ENCODE results near the gene CX3CL1. TPM values are rescaled to one million over a fixed set of nuclear protein-coding genes. Genes with fewer than 3 reads are reported as not detected.

Gene CX3CL1
- total and polyA plus RNA-seq, 2 of the 13 experiments (the other 11 are each of a cell fraction or from before 2014, with no cell fraction given) = 57.3 to 60.8 TPM

DNA sequence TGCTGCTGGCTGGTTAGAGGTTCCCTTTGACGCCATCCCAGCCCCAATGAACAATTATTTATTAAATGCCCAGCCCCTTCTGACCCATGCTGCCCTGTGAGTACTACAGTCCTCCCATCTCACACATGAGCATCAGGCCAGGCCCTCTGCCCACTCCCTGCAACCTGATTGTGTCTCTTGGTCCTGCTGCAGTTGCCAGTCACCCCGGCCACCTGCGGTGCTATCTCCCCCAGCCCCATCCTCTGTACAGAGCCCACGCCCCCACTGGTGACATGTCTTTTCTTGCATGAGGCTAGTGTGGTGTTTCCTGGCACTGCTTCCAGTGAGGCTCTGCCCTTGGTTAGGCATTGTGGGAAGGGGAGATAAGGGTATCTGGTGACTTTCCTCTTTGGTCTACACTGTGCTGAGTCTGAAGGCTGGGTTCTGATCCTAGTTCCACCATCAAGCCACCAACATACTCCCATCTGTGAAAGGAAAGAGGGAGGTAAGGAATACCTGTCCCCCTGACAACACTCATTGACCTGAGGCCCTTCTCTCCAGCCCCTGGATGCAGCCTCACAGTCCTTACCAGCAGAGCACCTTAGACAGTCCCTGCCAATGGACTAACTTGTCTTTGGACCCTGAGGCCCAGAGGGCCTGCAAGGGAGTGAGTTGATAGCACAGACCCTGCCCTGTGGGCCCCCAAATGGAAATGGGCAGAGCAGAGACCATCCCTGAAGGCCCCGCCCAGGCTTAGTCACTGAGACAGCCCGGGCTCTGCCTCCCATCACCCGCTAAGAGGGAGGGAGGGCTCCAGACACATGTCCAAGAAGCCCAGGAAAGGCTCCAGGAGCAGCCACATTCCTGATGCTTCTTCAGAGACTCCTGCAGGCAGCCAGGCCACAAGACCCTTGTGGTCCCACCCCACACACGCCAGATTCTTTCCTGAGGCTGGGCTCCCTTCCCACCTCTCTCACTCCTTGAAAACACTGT, 11.3 kb downstream of the CX3CL1 start (continued):
- TF ChIP-seq, protein P1, sequence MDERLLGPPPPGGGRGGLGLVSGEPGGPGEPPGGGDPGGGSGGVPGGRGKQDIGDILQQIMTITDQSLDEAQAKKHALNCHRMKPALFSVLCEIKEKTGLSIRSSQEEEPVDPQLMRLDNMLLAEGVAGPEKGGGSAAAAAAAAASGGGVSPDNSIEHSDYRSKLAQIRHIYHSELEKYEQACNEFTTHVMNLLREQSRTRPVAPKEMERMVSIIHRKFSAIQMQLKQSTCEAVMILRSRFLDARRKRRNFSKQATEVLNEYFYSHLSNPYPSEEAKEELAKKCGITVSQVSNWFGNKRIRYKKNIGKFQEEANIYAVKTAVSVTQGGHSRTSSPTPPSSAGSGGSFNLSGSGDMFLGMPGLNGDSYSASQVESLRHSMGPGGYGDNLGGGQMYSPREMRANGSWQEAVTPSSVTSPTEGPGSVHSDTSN (CRISPR knock-in tag; IDR thresholded peaks at IDR 0.05) = no peak
- no peak for TF ChIP-seq TEAD2 (CRISPR knock-in tag; IDR thresholded peaks at IDR 0.05)
- no peak for TF ChIP-seq PLRG1 (conservative IDR thresholded peaks at IDR 0.05)
- peak; percentile 61; the same call in 1 of the 2 replicates for TF ChIP-seq FOSL2 (CRISPR knock-in tag; IDR thresholded peaks at IDR 0.05)
- no peak for TF ChIP-seq ZNF780A (CRISPR knock-in tag; IDR thresholded peaks at IDR 0.05)
- TF ChIP-seq, protein P2, sequence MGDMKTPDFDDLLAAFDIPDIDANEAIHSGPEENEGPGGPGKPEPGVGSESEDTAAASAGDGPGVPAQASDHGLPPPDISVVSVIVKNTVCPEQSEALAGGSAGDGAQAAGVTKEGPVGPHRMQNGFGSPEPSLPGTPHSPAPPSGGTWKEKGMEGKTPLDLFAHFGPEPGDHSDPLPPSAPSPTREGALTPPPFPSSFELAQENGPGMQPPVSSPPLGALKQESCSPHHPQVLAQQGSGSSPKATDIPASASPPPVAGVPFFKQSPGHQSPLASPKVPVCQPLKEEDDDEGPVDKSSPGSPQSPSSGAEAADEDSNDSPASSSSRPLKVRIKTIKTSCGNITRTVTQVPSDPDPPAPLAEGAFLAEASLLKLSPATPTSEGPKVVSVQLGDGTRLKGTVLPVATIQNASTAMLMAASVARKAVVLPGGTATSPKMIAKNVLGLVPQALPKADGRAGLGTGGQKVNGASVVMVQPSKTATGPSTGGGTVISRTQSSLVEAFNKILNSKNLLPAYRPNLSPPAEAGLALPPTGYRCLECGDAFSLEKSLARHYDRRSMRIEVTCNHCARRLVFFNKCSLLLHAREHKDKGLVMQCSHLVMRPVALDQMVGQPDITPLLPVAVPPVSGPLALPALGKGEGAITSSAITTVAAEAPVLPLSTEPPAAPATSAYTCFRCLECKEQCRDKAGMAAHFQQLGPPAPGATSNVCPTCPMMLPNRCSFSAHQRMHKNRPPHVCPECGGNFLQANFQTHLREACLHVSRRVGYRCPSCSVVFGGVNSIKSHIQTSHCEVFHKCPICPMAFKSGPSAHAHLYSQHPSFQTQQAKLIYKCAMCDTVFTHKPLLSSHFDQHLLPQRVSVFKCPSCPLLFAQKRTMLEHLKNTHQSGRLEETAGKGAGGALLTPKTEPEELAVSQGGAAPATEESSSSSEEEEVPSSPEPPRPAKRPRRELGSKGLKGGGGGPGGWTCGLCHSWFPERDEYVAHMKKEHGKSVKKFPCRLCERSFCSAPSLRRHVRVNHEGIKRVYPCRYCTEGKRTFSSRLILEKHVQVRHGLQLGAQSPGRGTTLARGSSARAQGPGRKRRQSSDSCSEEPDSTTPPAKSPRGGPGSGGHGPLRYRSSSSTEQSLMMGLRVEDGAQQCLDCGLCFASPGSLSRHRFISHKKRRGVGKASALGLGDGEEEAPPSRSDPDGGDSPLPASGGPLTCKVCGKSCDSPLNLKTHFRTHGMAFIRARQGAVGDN (CRISPR knock-in tag; IDR thresholded peaks at IDR 0.05) = peak; percentile 48; the same call in 1 of the 2 replicates
- no peak for TF ChIP-seq GLI4 (CRISPR knock-in tag; IDR thresholded peaks at IDR 0.05; ENCODE audit: borderline replicate concordance)
- TF ChIP-seq SALL1 (CRISPR knock-in tag; IDR thresholded peaks at IDR 0.05) = peak; percentile 59
- TF ChIP-seq HNRNPUL1 (IDR thresholded peaks at IDR 0.05; ENCODE audit: low read depth, low read length) = no peak
- TF ChIP-seq ONECUT2 (CRISPR knock-in tag; IDR thresholded peaks at IDR 0.05) = peak; percentile 54; the same call in 1 of the 2 replicates
- no peak for TF ChIP-seq MYNN (CRISPR knock-in tag; IDR thresholded peaks at IDR 0.05; ENCODE audit: low read depth)
- TF ChIP-seq, protein P3, sequence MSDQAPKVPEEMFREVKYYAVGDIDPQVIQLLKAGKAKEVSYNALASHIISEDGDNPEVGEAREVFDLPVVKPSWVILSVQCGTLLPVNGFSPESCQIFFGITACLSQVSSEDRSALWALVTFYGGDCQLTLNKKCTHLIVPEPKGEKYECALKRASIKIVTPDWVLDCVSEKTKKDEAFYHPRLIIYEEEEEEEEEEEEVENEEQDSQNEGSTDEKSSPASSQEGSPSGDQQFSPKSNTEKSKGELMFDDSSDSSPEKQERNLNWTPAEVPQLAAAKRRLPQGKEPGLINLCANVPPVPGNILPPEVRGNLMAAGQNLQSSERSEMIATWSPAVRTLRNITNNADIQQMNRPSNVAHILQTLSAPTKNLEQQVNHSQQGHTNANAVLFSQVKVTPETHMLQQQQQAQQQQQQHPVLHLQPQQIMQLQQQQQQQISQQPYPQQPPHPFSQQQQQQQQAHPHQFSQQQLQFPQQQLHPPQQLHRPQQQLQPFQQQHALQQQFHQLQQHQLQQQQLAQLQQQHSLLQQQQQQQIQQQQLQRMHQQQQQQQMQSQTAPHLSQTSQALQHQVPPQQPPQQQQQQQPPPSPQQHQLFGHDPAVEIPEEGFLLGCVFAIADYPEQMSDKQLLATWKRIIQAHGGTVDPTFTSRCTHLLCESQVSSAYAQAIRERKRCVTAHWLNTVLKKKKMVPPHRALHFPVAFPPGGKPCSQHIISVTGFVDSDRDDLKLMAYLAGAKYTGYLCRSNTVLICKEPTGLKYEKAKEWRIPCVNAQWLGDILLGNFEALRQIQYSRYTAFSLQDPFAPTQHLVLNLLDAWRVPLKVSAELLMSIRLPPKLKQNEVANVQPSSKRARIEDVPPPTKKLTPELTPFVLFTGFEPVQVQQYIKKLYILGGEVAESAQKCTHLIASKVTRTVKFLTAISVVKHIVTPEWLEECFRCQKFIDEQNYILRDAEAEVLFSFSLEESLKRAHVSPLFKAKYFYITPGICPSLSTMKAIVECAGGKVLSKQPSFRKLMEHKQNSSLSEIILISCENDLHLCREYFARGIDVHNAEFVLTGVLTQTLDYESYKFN (CRISPR knock-in tag; conservative IDR thresholded peaks at IDR 0.05) = peak; percentile 66

All from HepG2 (cell line).